ENCODE measurements around the gene NAP1L5. TPM values are rescaled to one million over a fixed set of nuclear protein-coding genes. Genes with fewer than 3 reads are reported as not detected.

NAP1L5 gene
- total RNA-seq, 1 experiment from 2014 or later = 1.8 TPM

GRCh38 chr4:88722828-88723227, 25.2 kb upstream of the NAP1L5 start:
- Histone ChIP-seq H3K27ac (ENCODE audit: low read depth, low read length) (no peak overlapping the region), H2AFZ (ENCODE audit: low read depth, low read length, poor library complexity, severe bottlenecking) (no peak overlapping the region), H3K4me1 (ENCODE audit: control insufficient read depth in 1 of 2, insufficient read depth in 2 of 2, low read length in 2 of 2) (no peaks in the 10 kb centered on the region), H3K9ac (ENCODE audit: low read length) (no peak overlapping the region), H3K9me3 (ENCODE audit: control insufficient read depth in 1 of 2, insufficient read depth in 1 of 2, low read depth in 1 of 2, low read length in 2 of 2) (peaks cover 0 to 1% of the 10 kb centered on the region in 2 experiments; a peak in 1 of 4 replicates), H3K27me3 (ENCODE audit: insufficient read depth, low read length) (no peaks in the 10 kb centered on the region), H3K4me3 (replicated peaks in 1 of 2; ENCODE audit: low read depth in 1 of 2, low read length in 2 of 2) (no peak overlapping the region), H3K36me3 (ENCODE audit: control insufficient read depth in 1 of 2, insufficient read depth in 2 of 2, low read length in 2 of 2) (0 out of 4 replicates have a peak, but pooled peaks cover 0 to 3% of the 10 kb centered on the region in 2 experiments), H3K79me2 (ENCODE audit: insufficient read depth, low read length) (no peaks in the 10 kb centered on the region), H3K4me2 (ENCODE audit: low read length) (no peak overlapping the region), H4K20me1 (ENCODE audit: insufficient read depth) (no peaks in the 10 kb centered on the region), H3K9me2 (ENCODE audit: insufficient read depth) (no peaks in the 10 kb centered on the region)
- ATAC-seq (no peak), DNase-seq (ENCODE audit: low read depth, low spot score) (no peak)
- no TSS peak for BruUV-seq (replicated peaks)
- ChIA-PET CTCF (no interaction called here), POLR2A (no interaction called here), RAD21 (ENCODE audit: low non-redundant PET in 1 of 2, low total read pairs in 2 of 2, uncharacterized antibody in 2 of 2, unreplicated experiment in 2 of 2) (no interaction called here)
- no peak for TF ChIP-seq SP1 (IDR thresholded peaks at IDR 0.05; ENCODE audit: low read depth)
- no peak for TF ChIP-seq CTCF (IDR thresholded peaks at IDR 0.05 in 2 of 3, conservative IDR thresholded peaks at IDR 0.05 in 1 of 3; ENCODE audit: borderline replicate concordance in 1 of 3, insufficient read depth in 1 of 3, low read depth in 2 of 3, low read length in 2 of 3)
- TF ChIP-seq EZH2 (IDR thresholded peaks at IDR 0.05) = no peak
- no peak for TF ChIP-seq MAX (IDR thresholded peaks at IDR 0.05)
- no peak for TF ChIP-seq ZBTB33 (IDR thresholded peaks at IDR 0.05; ENCODE audit: extremely low read depth, insufficient replicate concordance, low read length)
- no peak for TF ChIP-seq RAD21 (IDR thresholded peaks at IDR 0.05; ENCODE audit: low read depth)
- TF ChIP-seq REST (IDR thresholded peaks at IDR 0.05; ENCODE audit: low read depth) = no peak
- no peak for TF ChIP-seq ZFX (IDR thresholded peaks at IDR 0.05)
- no peak for TF ChIP-seq SRF (IDR thresholded peaks at IDR 0.05; ENCODE audit: low read depth)
- TF ChIP-seq SIN3A (IDR thresholded peaks at IDR 0.05; ENCODE audit: low read depth) = no peak
- intact Hi-C loops (cut with micrococcal nuclease) = no loop called here

Measured in HCT116 (cell line).